IPS-18a (cell line): Measurements from ENCODE around the gene MKI67.

Source experiments
- H3K27ac ChIP-seq: one replicate; pipeline ENCODE4 v1.5.1; 2013; ENCODE audit warnings: low read length
- H3K27me3 ChIP-seq: one replicate; pipeline ENCODE4 v1.6.1; 2013; ENCODE audit warnings: mild to moderate bottlenecking, low read length; ENCODE audit not compliant: control insufficient read depth, insufficient read depth
- H3K36me3 ChIP-seq: one replicate; pipeline ENCODE4 v1.6.1; 2013; ENCODE audit warnings: low read depth, low read length; ENCODE audit not compliant: control insufficient read depth
- H3K4me1 ChIP-seq: one replicate; pipeline ENCODE4 v1.6.1; 2013; ENCODE audit warnings: low read depth, low read length; ENCODE audit not compliant: control insufficient read depth
- H3K4me3 ChIP-seq: one replicate; pipeline ENCODE4 v1.5.1; 2013; ENCODE audit warnings: low read length
- H3K9ac ChIP-seq: one replicate; pipeline ENCODE4 v1.6.1; 2013; ENCODE audit warnings: mild to moderate bottlenecking, low read length, moderate library complexity
- H3K9me3 ChIP-seq: one replicate; pipeline ENCODE4 v1.6.1; 2013; ENCODE audit warnings: low read depth, low read length; ENCODE audit not compliant: control insufficient read depth

The MKI67 gene

DNA sequence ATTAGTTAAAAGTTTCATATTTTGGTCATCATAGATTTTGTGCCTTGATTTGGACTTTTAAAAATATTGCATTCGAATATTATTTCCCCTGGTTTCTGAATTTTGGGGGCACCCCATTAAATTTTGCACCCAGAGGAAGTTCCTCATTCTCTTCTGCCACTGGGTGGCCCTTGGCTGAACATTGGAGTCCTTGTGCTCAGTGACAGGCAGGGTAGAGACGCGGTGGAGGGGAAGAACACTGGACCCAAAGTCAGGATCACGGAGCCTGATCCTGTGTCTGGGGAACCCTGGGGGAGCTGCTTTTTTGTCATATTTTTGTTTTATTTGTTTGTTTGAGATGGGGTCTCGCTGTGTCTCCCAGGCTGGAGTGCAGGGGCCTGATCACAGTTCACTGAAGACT, 74.7 kb downstream of the MKI67 start:
- Histone ChIP-seq H3K36me3 (no peaks in the 10 kb centered on the region), H3K27ac (no peak overlapping the region), H3K9me3 (no peaks in the 10 kb centered on the region), H3K9ac (no peak overlapping the region), H3K4me3 (no peak overlapping the region), H3K27me3 (no peaks in the 10 kb centered on the region), H3K4me1 (peaks cover 7% of the 10 kb centered on the region)

DNA sequence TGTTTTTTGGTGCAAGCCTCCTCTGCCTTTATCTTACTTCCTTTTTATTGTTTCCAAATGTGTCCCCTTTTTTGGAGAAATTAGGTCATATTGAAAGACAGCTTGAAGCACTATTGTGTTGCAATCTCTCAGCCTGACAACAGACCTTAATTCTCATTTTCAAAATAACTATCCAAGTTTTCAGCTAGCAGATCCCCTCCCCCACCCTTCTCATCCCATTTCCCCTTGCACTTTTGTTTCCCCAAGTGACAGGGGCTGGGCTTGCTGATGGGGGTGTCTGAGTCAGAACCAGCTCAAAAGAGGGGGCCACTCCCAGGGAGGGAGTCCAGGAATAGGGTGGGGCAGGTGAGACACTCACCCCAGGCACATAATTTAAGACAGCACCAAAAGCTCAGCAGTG, 75.3 kb downstream of the MKI67 start:
- Histone ChIP-seq H3K4me1 (peaks cover 7% of the 10 kb centered on the region), H3K27me3 (no peaks in the 10 kb centered on the region), H3K27ac (no peak overlapping the region), H3K9ac (no peak overlapping the region), H3K9me3 (no peaks in the 10 kb centered on the region), H3K36me3 (no peaks in the 10 kb centered on the region), H3K4me3 (no peak overlapping the region)

DNA sequence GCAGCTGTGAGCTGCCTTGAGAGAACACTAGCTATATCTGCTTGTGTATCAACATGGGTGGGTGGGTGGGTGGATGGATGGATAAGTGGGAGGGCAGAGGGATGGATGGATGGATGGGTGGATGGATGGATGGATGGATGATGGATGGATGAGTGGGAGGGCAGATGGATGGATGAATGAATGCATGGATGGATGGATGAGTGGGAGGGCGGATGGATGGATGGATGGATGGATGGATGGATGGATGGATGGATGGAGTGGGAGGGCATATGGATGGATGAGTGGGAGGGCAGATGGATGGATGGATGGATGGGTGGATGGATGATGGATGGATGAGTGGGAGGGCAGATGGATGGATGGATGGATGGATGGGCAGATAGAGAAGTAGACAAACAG, 76.1 kb downstream of the MKI67 start:
- no peak overlapping the region for H3K9ac ChIP-seq
- H3K4me1 ChIP-seq: peaks cover 7% of the 10 kb centered on the region
- no peak overlapping the region for H3K4me3 ChIP-seq
- no peak overlapping the region for H3K27ac ChIP-seq
- no peaks in the 10 kb centered on the region for H3K9me3 ChIP-seq
- H3K27me3 ChIP-seq: no peaks in the 10 kb centered on the region
- no peaks in the 10 kb centered on the region for H3K36me3 ChIP-seq

DNA sequence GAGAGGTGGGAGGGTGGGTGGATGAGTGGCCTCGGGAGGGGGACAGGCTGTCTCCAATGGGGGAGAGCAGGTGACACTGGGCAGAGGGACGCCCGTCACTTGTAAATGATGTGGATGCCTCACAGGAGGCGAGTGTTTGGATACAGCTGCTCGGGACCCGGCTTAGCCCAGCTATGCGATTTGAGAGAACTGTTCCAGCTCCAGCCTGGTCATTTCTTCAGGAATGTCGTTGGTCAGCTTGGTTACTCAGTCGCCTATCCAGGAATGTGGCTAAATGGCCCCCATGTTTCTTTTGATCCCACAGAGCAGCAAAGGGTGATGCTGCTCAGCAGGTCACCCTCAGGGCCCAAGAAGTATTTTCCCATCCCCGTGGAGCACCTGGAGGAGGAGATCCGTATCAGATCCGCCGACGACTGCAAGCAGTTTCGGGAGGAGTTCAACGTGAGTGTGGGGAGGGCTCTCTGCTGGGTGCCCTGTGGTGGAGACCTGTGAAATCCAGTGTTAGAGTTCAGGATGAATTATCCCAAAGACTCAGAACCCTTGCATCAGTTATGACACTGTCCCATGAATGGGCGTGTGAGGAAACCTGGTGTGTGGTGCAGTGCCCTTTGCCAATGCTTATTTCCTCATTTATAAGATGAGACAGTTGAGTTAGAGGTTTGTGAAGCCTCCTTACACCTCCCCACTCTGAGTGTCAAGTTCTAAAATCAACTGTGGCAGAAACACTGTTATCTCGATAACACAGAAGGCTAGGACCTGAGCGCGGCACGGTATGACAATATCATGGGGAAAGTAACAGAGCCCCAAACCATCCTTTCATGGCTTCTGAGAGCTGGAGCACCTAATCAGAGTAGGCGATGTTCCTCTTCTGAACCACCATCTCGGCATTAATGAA, 76.8 kb downstream of the MKI67 start:
- Histone ChIP-seq H3K4me3 (no peak overlapping the region), H3K9ac (no peak overlapping the region), H3K4me1 (peaks cover 7% of the 10 kb centered on the region), H3K27me3 (peaks cover under 1% of the 10 kb centered on the region), H3K27ac (no peak overlapping the region), H3K9me3 (no peaks in the 10 kb centered on the region), H3K36me3 (no peaks in the 10 kb centered on the region)

DNA sequence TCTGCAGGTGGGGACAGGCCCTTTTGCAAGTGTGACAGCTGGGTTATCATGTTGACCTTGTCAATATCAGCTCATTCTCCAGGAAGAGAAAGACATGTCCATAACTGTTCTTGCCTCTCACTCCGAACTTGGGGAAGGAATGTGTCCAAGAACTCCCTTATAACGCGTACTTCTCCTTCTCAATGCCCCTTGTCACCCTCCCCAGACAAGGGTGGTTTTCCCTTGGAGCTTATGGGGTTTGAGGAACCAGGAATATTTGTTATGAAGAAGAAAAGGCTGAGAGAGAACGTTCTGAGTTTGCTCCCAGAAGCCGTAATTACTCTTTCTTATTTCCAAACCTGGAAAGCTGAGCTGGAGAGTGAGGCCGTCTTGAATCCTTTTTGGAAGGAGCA, 77.4 kb downstream of the MKI67 start:
- H3K27ac ChIP-seq: no peak overlapping the region
- no peaks in the 10 kb centered on the region for H3K36me3 ChIP-seq
- no peaks in the 10 kb centered on the region for H3K9me3 ChIP-seq
- peaks cover 8% of the 10 kb centered on the region for H3K27me3 ChIP-seq
- H3K4me3 ChIP-seq: no peak overlapping the region
- H3K9ac ChIP-seq: no peak overlapping the region
- peaks cover 7% of the 10 kb centered on the region for H3K4me1 ChIP-seq

DNA sequence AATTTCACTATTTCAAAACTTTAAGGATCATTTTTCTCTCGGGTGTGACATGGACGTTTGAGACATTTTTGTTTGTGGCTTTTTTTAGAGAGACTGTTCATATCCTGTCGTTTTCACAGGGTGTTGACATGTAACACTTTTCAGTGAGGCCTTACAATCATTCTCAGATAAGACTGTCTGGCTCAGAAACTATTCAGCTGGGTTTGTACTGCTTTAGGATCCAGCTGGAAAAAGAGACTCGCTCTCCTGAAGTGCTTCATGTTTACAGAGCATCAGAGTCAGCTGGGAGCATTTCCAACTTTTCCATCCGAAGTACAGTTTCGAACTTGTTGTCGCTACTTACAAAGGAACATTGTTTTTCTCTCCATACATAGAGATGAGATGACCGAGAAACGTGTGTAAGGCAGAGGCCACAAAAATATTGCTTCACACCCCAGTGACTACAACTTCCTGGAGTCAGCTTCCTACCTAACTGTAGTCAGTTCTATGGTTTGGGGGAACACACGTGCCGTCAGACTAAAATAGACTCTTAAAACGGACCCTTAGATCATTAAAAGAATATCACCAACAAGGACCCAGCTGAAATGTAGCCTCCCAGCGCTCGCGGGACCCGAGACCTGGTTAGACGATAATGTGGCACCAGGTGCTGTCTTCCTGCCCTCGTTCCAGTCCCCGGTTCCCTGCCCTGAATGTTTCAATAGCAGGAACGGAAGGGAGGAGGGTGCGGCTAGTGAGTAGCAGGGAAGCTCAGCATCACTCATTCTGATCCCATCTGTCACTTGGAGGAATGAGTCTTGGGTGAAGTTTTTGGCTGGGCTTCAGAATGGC, 78.0 kb downstream of the MKI67 start:
- Histone ChIP-seq H3K4me3 (no peak overlapping the region), H3K27me3 (peaks cover 9% of the 10 kb centered on the region), H3K27ac (no peak overlapping the region), H3K9me3 (no peaks in the 10 kb centered on the region), H3K9ac (no peak overlapping the region), H3K4me1 (peaks cover 7% of the 10 kb centered on the region), H3K36me3 (no peaks in the 10 kb centered on the region)

DNA sequence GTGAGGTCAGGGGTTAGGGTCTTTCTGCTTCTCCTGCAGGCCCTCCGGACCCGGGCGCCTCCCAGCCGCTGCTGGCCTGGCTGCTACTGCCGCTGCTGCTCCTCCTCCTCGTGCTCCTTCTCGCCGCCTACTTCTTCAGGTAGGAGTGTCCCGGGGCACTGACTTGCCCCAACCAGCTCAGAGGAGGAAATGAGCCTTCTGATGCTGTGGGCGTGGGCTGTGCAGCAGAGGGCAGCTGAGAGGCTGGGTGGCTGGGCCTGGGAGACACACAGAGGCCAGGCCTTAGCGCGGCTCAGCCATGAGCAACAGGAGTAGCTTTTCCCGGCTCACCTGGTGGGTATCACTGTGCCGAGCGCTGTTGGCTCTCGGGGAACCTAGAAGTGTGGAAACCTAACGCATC, 78.9 kb downstream of the MKI67 start:
- no peak overlapping the region for H3K27ac ChIP-seq
- peaks cover 9% of the 10 kb centered on the region for H3K27me3 ChIP-seq
- no peak overlapping the region for H3K4me3 ChIP-seq
- no peaks in the 10 kb centered on the region for H3K36me3 ChIP-seq
- no peak overlapping the region for H3K9ac ChIP-seq
- H3K9me3 ChIP-seq: no peaks in the 10 kb centered on the region
- H3K4me1 ChIP-seq: peaks cover 7% of the 10 kb centered on the region

DNA sequence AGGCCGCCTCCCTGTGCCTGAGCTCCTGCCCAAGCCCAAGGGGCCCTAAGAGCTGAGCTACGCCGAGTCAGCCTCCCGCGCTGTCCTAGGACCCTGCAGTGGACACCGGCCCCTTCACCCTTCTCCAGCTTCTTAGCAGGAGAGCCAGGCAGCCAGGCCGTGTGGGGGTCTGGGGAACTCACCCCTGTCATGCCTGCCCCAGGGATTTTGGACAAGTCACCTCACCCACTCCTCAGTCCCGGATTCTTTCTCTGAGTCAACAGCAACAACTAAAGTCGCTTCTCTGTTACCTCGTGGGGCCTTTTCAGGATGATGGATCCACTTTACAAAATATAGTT, 79.3 kb downstream of the MKI67 start:
- no peaks in the 10 kb centered on the region for H3K9me3 ChIP-seq
- H3K27ac ChIP-seq: no peak overlapping the region
- no peaks in the 10 kb centered on the region for H3K36me3 ChIP-seq
- no peak overlapping the region for H3K9ac ChIP-seq
- peaks cover 7% of the 10 kb centered on the region for H3K4me1 ChIP-seq
- peaks cover 9% of the 10 kb centered on the region for H3K27me3 ChIP-seq
- H3K4me3 ChIP-seq: no peak overlapping the region
